Mammary microvascular endothelial cell (primary cell): ENCODE measurements around the gene CYP2R1. TPM values are rescaled to one million over a fixed set of nuclear protein-coding genes. Genes with fewer than 3 reads are reported as not detected.

Source experiments
- total RNA-seq: library from RNA; depleted of rRNA; stranded (reverse); fragments of >200 nt; gene quantifications from 2 replicates; pipeline ENCODE4 v1.2.3, GENCODE V29; 2015

Gene CYP2R1, protein sequence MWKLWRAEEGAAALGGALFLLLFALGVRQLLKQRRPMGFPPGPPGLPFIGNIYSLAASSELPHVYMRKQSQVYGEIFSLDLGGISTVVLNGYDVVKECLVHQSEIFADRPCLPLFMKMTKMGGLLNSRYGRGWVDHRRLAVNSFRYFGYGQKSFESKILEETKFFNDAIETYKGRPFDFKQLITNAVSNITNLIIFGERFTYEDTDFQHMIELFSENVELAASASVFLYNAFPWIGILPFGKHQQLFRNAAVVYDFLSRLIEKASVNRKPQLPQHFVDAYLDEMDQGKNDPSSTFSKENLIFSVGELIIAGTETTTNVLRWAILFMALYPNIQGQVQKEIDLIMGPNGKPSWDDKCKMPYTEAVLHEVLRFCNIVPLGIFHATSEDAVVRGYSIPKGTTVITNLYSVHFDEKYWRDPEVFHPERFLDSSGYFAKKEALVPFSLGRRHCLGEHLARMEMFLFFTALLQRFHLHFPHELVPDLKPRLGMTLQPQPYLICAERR
- total RNA-seq, result 5.7 and 5.9 TPM in 2 replicates

DNA sequence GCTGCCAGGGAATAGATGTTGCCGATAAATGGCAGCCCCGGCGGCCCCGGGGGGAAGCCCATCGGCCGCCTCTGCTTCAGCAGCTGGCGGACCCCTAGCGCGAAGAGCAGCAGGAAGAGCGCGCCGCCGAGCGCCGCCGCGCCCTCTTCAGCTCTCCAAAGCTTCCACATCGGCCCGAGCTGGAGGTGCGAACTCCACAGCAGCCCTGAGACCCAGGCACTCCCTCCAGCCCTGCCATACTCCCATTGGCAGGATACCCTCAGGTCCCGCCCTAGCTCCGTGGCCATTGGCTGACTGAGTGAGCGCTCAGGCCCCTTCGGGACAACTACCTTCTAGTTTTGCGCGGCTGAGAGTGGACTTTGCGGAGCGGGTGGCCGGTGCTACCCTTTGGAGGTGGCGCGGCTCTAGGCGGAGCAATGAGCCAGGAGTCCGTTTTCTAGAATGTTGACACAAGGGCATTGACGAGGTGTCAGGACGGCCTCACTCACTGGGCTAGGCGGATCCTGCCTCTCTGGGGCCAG lies at the start of gene CYP2R1:
Gene CYP2R1 (minus strand): TSS at position 196 of the 521 bp plus-strand sequence. CDS start 26 bp downstream, at position 170.

Other genes with a start within 250 kb of the CYP2R1 start
- 0.27 and 0.30 TPM in 2 replicates for gene PDE3B, start 248.4 kb downstream of the CYP2R1 start, total RNA-seq
- gene CALCA, start 80.1 kb upstream of the CYP2R1 start, total RNA-seq, result not detected in 2 replicates
- gene CALCB, start 181.4 kb upstream of the CYP2R1 start, total RNA-seq, result not detected in 2 replicates
- 0.20 TPM in 1 of 2 replicates, not detected in the other for gene INSC, start 222.7 kb upstream of the CYP2R1 start, total RNA-seq